ENCODE data around the gene COMT. TPM values are rescaled to one million over a fixed set of nuclear protein-coding genes. Genes with fewer than 3 reads are reported as not detected.

Gene COMT
- total RNA-seq, 2 experiments from 2014 or later: 90.8 to 112 TPM

GRCh38 chr22:20016734-20017621 lies 75.4 kb downstream of the COMT start, which contains the start of gene ARVCF:
ARVCF (minus strand) TSS chr22:20016823; CDS start chr22:19990794, 26,029 bp downstream.
- peaks cover 23% of the 10 kb centered on the region for H3K4me1 ChIP-seq (ENCODE audit: insufficient read depth, low read length, poor library complexity, severe bottlenecking)
- no peaks in the 10 kb centered on the region for H3K79me2 ChIP-seq (ENCODE audit: insufficient read depth, low read depth, low read length)
- no peaks in the 10 kb centered on the region for H4K20me1 ChIP-seq (ENCODE audit: insufficient read depth, low read length)
- ChIA-PET POLR2A (no interaction called here), CTCF (ENCODE audit: unreplicated experiment) (no interaction called here)
- no peaks in the 10 kb centered on the region for H3K9me3 ChIP-seq (ENCODE audit: low read length)
- H3K27ac ChIP-seq (ENCODE audit: low read depth, low read length, poor library complexity, severe bottlenecking): no peak within 1 kb of the TSS
- H3K4me3 ChIP-seq (ENCODE audit: low read depth, low read length, poor library complexity, severe bottlenecking): peak within 1 kb of the TSS; percentile 70
- H3K4me2 ChIP-seq (ENCODE audit: low read length): peak within 1 kb of the TSS; percentile 98
- no peak for TF ChIP-seq EZH2phosphoT487 (IDR thresholded peaks at IDR 0.05; ENCODE audit: borderline replicate concordance, low read depth, low read length)
- TF ChIP-seq, protein P1, sequence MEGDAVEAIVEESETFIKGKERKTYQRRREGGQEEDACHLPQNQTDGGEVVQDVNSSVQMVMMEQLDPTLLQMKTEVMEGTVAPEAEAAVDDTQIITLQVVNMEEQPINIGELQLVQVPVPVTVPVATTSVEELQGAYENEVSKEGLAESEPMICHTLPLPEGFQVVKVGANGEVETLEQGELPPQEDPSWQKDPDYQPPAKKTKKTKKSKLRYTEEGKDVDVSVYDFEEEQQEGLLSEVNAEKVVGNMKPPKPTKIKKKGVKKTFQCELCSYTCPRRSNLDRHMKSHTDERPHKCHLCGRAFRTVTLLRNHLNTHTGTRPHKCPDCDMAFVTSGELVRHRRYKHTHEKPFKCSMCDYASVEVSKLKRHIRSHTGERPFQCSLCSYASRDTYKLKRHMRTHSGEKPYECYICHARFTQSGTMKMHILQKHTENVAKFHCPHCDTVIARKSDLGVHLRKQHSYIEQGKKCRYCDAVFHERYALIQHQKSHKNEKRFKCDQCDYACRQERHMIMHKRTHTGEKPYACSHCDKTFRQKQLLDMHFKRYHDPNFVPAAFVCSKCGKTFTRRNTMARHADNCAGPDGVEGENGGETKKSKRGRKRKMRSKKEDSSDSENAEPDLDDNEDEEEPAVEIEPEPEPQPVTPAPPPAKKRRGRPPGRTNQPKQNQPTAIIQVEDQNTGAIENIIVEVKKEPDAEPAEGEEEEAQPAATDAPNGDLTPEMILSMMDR (conservative IDR thresholded peaks at IDR 0.05; ENCODE audit: low read length): 0 out of 2 replicates have a peak, but pooled peaks have one; percentile 12
- H2AFZ ChIP-seq (ENCODE audit: low read length): peak within 1 kb of the TSS; percentile 91
- H3K9me2 ChIP-seq (ENCODE audit: insufficient read depth, low read length): no peaks in the 10 kb centered on the region
- DNase-seq (ENCODE audit: low spot score): peak; percentile 90
- no TSS peak for BruUV-seq (replicated peaks)
- no peaks in the 10 kb centered on the region for H3K36me3 ChIP-seq (ENCODE audit: insufficient read depth, low read length)
- intact Hi-C loops (cut with micrococcal nuclease; ENCODE audit: unreplicated experiment): no loop called here

DNA sequence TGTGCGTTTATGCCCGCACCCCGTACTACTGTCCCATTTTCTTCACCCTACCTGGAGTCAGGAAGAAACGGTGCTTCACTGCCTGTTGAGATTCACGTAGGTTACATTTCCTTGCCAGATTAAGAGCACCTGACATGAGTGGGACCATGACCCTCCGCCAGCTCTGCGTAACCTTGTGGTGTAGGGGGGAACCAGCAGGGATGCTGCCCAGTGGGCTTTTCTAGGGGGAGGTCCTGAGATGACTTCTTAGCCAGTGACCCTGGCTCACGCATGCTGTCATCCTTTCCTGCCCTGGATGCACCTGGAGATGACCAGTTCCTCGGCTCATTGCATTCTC lies 76.0 kb downstream of the COMT start:
- H3K9me3 ChIP-seq (ENCODE audit: low read length): no peaks in the 10 kb centered on the region
- H2AFZ ChIP-seq (ENCODE audit: low read length): no peak overlapping the region
- peak overlapping the region; percentile 98; the same call in 1 of the 2 replicates for H3K4me2 ChIP-seq (ENCODE audit: low read length)
- BruUV-seq (replicated peaks): no TSS peak
- peaks cover 28% of the 10 kb centered on the region for H3K4me1 ChIP-seq (ENCODE audit: insufficient read depth, low read length, poor library complexity, severe bottlenecking)
- POLR2A ChIA-PET: no interaction called here
- no peaks in the 10 kb centered on the region for H3K79me2 ChIP-seq (ENCODE audit: insufficient read depth, low read depth, low read length)
- TF ChIP-seq EZH2phosphoT487 (IDR thresholded peaks at IDR 0.05; ENCODE audit: borderline replicate concordance, low read depth, low read length): no peak
- TF ChIP-seq, protein P1 (conservative IDR thresholded peaks at IDR 0.05; ENCODE audit: low read length): no peak
- CTCF ChIA-PET (ENCODE audit: unreplicated experiment): no interaction called here
- intact Hi-C loops (cut with micrococcal nuclease; ENCODE audit: unreplicated experiment): no loop called here
- no peaks in the 10 kb centered on the region for H3K36me3 ChIP-seq (ENCODE audit: insufficient read depth, low read length)
- H3K4me3 ChIP-seq (ENCODE audit: low read depth, low read length, poor library complexity, severe bottlenecking): no peak overlapping the region
- no peak overlapping the region for H3K27ac ChIP-seq (ENCODE audit: low read depth, low read length, poor library complexity, severe bottlenecking)
- H4K20me1 ChIP-seq (ENCODE audit: insufficient read depth, low read length): no peaks in the 10 kb centered on the region
- H3K9me2 ChIP-seq (ENCODE audit: insufficient read depth, low read length): no peaks in the 10 kb centered on the region
- DNase-seq (ENCODE audit: low spot score): no peak

GRCh38 chr22:20018001-20018400 lies 76.4 kb downstream of the COMT start:
- no TSS peak for BruUV-seq (replicated peaks)
- Histone ChIP-seq H2AFZ (ENCODE audit: low read length) (no peak overlapping the region), H3K9me3 (ENCODE audit: low read length) (no peaks in the 10 kb centered on the region), H3K79me2 (ENCODE audit: insufficient read depth, low read depth, low read length) (no peaks in the 10 kb centered on the region), H3K36me3 (ENCODE audit: insufficient read depth, low read length) (no peaks in the 10 kb centered on the region), H3K4me3 (ENCODE audit: low read depth, low read length, poor library complexity, severe bottlenecking) (no peak overlapping the region), H4K20me1 (ENCODE audit: insufficient read depth, low read length) (no peaks in the 10 kb centered on the region), H3K4me2 (ENCODE audit: low read length) (no peak overlapping the region), H3K27ac (ENCODE audit: low read depth, low read length, poor library complexity, severe bottlenecking) (no peak overlapping the region), H3K4me1 (ENCODE audit: insufficient read depth, low read length, poor library complexity, severe bottlenecking) (peaks cover 33% of the 10 kb centered on the region), H3K9me2 (ENCODE audit: insufficient read depth, low read length) (no peaks in the 10 kb centered on the region)
- POLR2A ChIA-PET: no interaction called here
- no peak for DNase-seq (ENCODE audit: low spot score)
- TF ChIP-seq, protein P1 (conservative IDR thresholded peaks at IDR 0.05; ENCODE audit: low read length): no peak
- TF ChIP-seq EZH2phosphoT487 (IDR thresholded peaks at IDR 0.05; ENCODE audit: borderline replicate concordance, low read depth, low read length): no peak
- intact Hi-C loops (cut with micrococcal nuclease; ENCODE audit: unreplicated experiment): no loop called here
- CTCF ChIA-PET (ENCODE audit: unreplicated experiment): no interaction called here
